B cell (primary cell): ENCODE data around the gene BTAF1. TPM values are rescaled to one million over a fixed set of nuclear protein-coding genes. Genes with fewer than 3 reads are reported as not detected.

Source experiments
- ATAC-seq: fragments of 200-7000 bp; cut with Tn5 transposase; one replicate; pipeline ENCODE4 v1.10.0; 2021; ENCODE audit warnings: low read depth, mild to moderate bottlenecking, moderate number of reproducible peaks, moderate library complexity
- CTCF ChIA-PET: fragments of 350-600 bp; sonication (Branson Sonifier 250); formaldehyde crosslinking; loops from one replicate; lab custom pipeline; 2021; ENCODE audit warnings: antibody characterized with exemption, inconsistent platforms; lab: Charles Lee
- POLR2A ChIA-PET: fragments of 350-600 bp; sonication (Branson Sonifier 250); formaldehyde crosslinking; loops from one replicate; lab custom pipeline; 2021; ENCODE audit warnings: antibody characterized with exemption; lab: Charles Lee
- DNase-seq: peaks from one replicate; pipeline ENCODE4 v3.0.0; 2013
- H2AFZ ChIP-seq: 2 replicates; pipeline ENCODE4 v1.6.1; 2012; ENCODE audit warnings: mild to moderate bottlenecking, low read depth, low read length; ENCODE audit not compliant: insufficient read depth, poor library complexity, severe bottlenecking
- H3K27ac ChIP-seq, 2 donors: 1 replicate in 1 of 2; 2 replicates in 1 of 2; pipeline ENCODE4 v1.5.1; 2012 to 2013; ENCODE audit warnings: low read length in 2 of 2, mild to moderate bottlenecking in 2 of 2, moderate library complexity in 1 of 2
- H3K27me3 ChIP-seq, 4 experiments: fragments of 200-600 bp in 1 of 4; sonication (generic) in 1 of 4; replicated peaks in 1 of 4; 1 replicate in 2 of 4; 2 replicates in 2 of 4; pipeline versions ENCODE4 v1.6.1 to v1.7.0; 2013 to 2016; ENCODE audit warnings: low read length in 3 of 4, mild to moderate bottlenecking in 2 of 4, mixed read lengths in 1 of 4, moderate library complexity in 1 of 4; ENCODE audit not compliant: insufficient read depth in 4 of 4, control insufficient read depth in 3 of 4; ENCODE audit errors: control extremely low read depth in 1 of 4
- H3K36me3 ChIP-seq, 2 experiments: replicated peaks in 1 of 2; 1 replicate in 1 of 2; 2 replicates in 1 of 2; pipeline versions ENCODE4 v1.6.1 to v1.7.1; 2013; ENCODE audit warnings: low read length in 1 of 2; ENCODE audit not compliant: insufficient read depth in 2 of 2, control insufficient read depth in 1 of 2; ENCODE audit errors: control extremely low read depth in 1 of 2, extremely low read depth in 1 of 2
- H3K4me1 ChIP-seq, 2 donors: fragments of 200-600 bp in 1 of 2; sonication (generic) in 1 of 2; 1 replicate in 1 of 2; 2 replicates in 1 of 2; pipeline versions ENCODE4 v1.5.1 to v1.6.1; 2013 to 2017; ENCODE audit warnings: low read length in 2 of 2; ENCODE audit not compliant: control insufficient read depth in 2 of 2, insufficient read depth in 2 of 2
- H3K4me2 ChIP-seq: replicated peaks from 2 replicates; pipeline ENCODE3; 2012; ENCODE audit warnings: mild to moderate bottlenecking, low read depth, low read length; ENCODE audit not compliant: poor library complexity, severe bottlenecking
- H3K4me3 ChIP-seq, 5 experiments: fragments of 200-600 bp in 1 of 5; sonication (generic) in 1 of 5; 1 replicate in 3 of 5; 2 replicates in 2 of 5; pipeline versions ENCODE4 v1.5.1 to v1.7.0; 2011 to 2016; ENCODE audit warnings: low read length in 4 of 5, mild to moderate bottlenecking in 4 of 5, low read depth in 2 of 5, control low read depth in 1 of 5, moderate library complexity in 1 of 5; ENCODE audit not compliant: insufficient read depth in 1 of 5; ENCODE audit errors: control extremely low read depth in 1 of 5, extremely low read depth in 1 of 5
- H3K79me2 ChIP-seq: fragments of 200-600 bp; sonication (generic); one replicate; pipeline ENCODE4 v1.6.0; 2016; ENCODE audit warnings: low read length; ENCODE audit not compliant: control insufficient read depth, insufficient read depth
- H3K9ac ChIP-seq: fragments of 200-600 bp; sonication (generic); 2 replicates; pipeline ENCODE4 v1.6.1; 2017; ENCODE audit warnings: mild to moderate bottlenecking, low read length, moderate library complexity
- H3K9me3 ChIP-seq, 3 donors: one replicate each; pipeline versions ENCODE4 v1.6.1 to v1.7.1; 2013; ENCODE audit warnings: low read length in 2 of 3; ENCODE audit not compliant: control insufficient read depth in 2 of 3, insufficient read depth in 1 of 3; ENCODE audit errors: control extremely low read depth in 1 of 3
- H4K20me1 ChIP-seq: 2 replicates; pipeline ENCODE4 v1.6.0; 2012; ENCODE audit warnings: mild to moderate bottlenecking, low read length; ENCODE audit not compliant: insufficient read depth, control insufficient read depth, poor library complexity, severe bottlenecking
- H3K27ac Mint-ChIP-seq: one replicate; pipeline ENCODE4 v1.8.0; 2021; ENCODE audit warnings: mixed read lengths
- H3K27me3 Mint-ChIP-seq: one replicate; pipeline ENCODE4 v1.8.0; 2021; ENCODE audit warnings: mixed read lengths
- H3K4me1 Mint-ChIP-seq: one replicate; pipeline ENCODE4 v1.8.0; 2021; ENCODE audit warnings: mixed read lengths
- H3K4me3 Mint-ChIP-seq: one replicate; pipeline ENCODE4 v1.8.0; 2021; ENCODE audit warnings: mixed read lengths
- H3K9me3 Mint-ChIP-seq: one replicate; pipeline ENCODE4 v1.8.0; 2022; ENCODE audit warnings: mixed read lengths; ENCODE audit not compliant: insufficient read depth
- CTCF ChIP-seq: fragments of 200-600 bp; IDR thresholded peaks from one replicate; pipeline ENCODE4 v1.8.0; 2022; ENCODE audit warnings: antibody characterized with exemption, mild to moderate bottlenecking
- EZH2 ChIP-seq: IDR thresholded peaks from 2 replicates; pipeline ENCODE4 v1.6.1; 2012; ENCODE audit warnings: borderline replicate concordance, low read depth, mild to moderate bottlenecking, moderate library complexity, low read length; ENCODE audit not compliant: insufficient read depth, poor library complexity, severe bottlenecking
- WGBS: methylation state at CpG from one replicate; pipeline ENCODE4 v1.1.5; 2013; ENCODE audit warnings: missing lambda C conversion rate; ENCODE audit not compliant: insufficient coverage; 5-methylcytosine and 5-hydroxymethylcytosine counted together
- intact Hi-C: fragments of 100-400 bp; cut with micrococcal nuclease; formaldehyde crosslinking; loops from one replicate; pipeline ENCODE4 v1.10.0; 2022
- polyA plus RNA-seq: library from polyadenylated mRNA; depleted of rRNA; stranded (reverse); fragments of >200 nt; gene quantifications from 2 replicates; pipeline ENCODE4 v1.2.3, GENCODE V29; 2012
- total RNA-seq, 2 donors: library from RNA; stranded (reverse); fragments of 120-200 nt in 1 of 2; gene quantifications; 1 replicate in 1 of 2; 2 replicates in 1 of 2; pipeline versions ENCODE4 v1.2.3 to v1.2.4, GENCODE V29; 2013 to 2022

Gene BTAF1
- total and polyA plus RNA-seq, 2 donors (not counting 1 experiment from before 2014, with no cell fraction given), result 58.2 to 78.1 TPM

GRCh38 chr10:92054807-92055206 lies 131.2 kb downstream of the BTAF1 start:
- no peaks in the 10 kb centered on the region for H3K27me3 Mint-ChIP-seq
- TF ChIP-seq CTCF (no peak), EZH2 (no peak)
- H4K20me1 ChIP-seq, result no peaks in the 10 kb centered on the region
- H3K4me3 ChIP-seq, result no peak overlapping the region
- H3K27ac Mint-ChIP-seq, result no peak overlapping the region
- no peak overlapping the region for H2AFZ ChIP-seq
- H3K27me3 ChIP-seq, result no peaks in the 10 kb centered on the region
- peaks cover 2 to 11% of the 10 kb centered on the region in 2 experiments for H3K36me3 ChIP-seq
- H3K9ac ChIP-seq, result no peak overlapping the region
- no peaks in the 10 kb centered on the region for H3K9me3 ChIP-seq
- H3K4me1 Mint-ChIP-seq, result no peaks in the 10 kb centered on the region
- H3K9me3 Mint-ChIP-seq, result no peaks in the 10 kb centered on the region
- H3K79me2 ChIP-seq, result no peaks in the 10 kb centered on the region
- H3K27ac ChIP-seq, result no peak overlapping the region
- H3K4me3 Mint-ChIP-seq, result no peak overlapping the region
- intact Hi-C loops, result no loop called here
- H3K4me1 ChIP-seq, result no peaks in the 10 kb centered on the region
- DNase-seq (no peak), ATAC-seq (no peak)
- no peak overlapping the region for H3K4me2 ChIP-seq
- CTCF ChIA-PET, result no interaction called here
- POLR2A ChIA-PET, result no interaction called here

- no peak overlapping the region for H3K9ac ChIP-seq
- H3K27me3 ChIP-seq, result no peaks in the 10 kb centered on the region
- no peak overlapping the region for H3K4me3 ChIP-seq
- Mint-ChIP-seq H3K4me1 (no peaks in the 10 kb centered on the region), H3K4me3 (no peak overlapping the region), H3K9me3 (no peaks in the 10 kb centered on the region), H3K27me3 (no peaks in the 10 kb centered on the region), H3K27ac (no peak overlapping the region)
- TF ChIP-seq CTCF, result no peak
- TF ChIP-seq EZH2, result no peak
- ATAC-seq (no peak), DNase-seq (no peak)
- H3K4me1 ChIP-seq, result no peaks in the 10 kb centered on the region
- ChIA-PET CTCF (no interaction called here), POLR2A (interaction anchor here (0.7 kb wide), 1 partner anchor 236 kb away, joined by 5 read pairs; no protein-coding TSS in a partner anchor)
- H4K20me1 ChIP-seq, result no peaks in the 10 kb centered on the region
- no peaks in the 10 kb centered on the region for H3K79me2 ChIP-seq
- WGBS, result no CpG with 5 or more reads among the region's 1 CpG
- no peak overlapping the region for H3K4me2 ChIP-seq
- intact Hi-C loops, result no loop called here
- no peaks in the 10 kb centered on the region for H3K36me3 ChIP-seq
- H3K27ac ChIP-seq, result no peak overlapping the region
- no peak overlapping the region for H2AFZ ChIP-seq
- no peaks in the 10 kb centered on the region for H3K9me3 ChIP-seq
Observed at GRCh38 chr10:92062273-92062672, 138.7 kb downstream of the BTAF1 start.
